Endothelial cell of umbilical vein (primary cell): ENCODE results near the gene CFAP61. TPM values are rescaled to one million over a fixed set of nuclear protein-coding genes. Genes with fewer than 3 reads are reported as not detected.

Experiments
- BruUV-seq: library from RNA; stranded (reverse); fragments of 400-500 nt; replicated peaks from 2 replicates; lab custom pipeline; 2021; lab: Mats Ljungman, UMichigan
- CTCF ChIA-PET: fragments of 300-600, 350-600 bp; sonication (Branson Sonifier 250); formaldehyde crosslinking; loops from one replicate; lab custom pipeline; 2021; ENCODE audit warnings: antibody characterized with exemption, inconsistent platforms; lab: Charles Lee
- POLR2A ChIA-PET: fragments of 300-600, 350-600 bp; sonication (Branson Sonifier 250); formaldehyde crosslinking; loops from one replicate; lab custom pipeline; 2021; ENCODE audit warnings: antibody characterized with exemption, inconsistent platforms; lab: Charles Lee
- DNase-seq: peaks from one replicate; pipeline ENCODE4 v3.0.0-alpha.2; 2011; ENCODE audit warnings: low read depth, low spot score
- FAIRE-seq: peaks from 2 replicates; lab custom pipeline; 2011; peaks lifted over from hg19 to GRCh38; lab: Jason Lieb, UNC
- H2AFZ ChIP-seq: 2 replicates; pipeline ENCODE4 v1.6.0; 2012; ENCODE audit warnings: low read depth, low read length, control low read depth, inconsistent platforms
- H3K27ac ChIP-seq: 2 replicates; pipeline ENCODE4 v1.5.1; 2011; ENCODE audit warnings: low read depth, mild to moderate bottlenecking, control low read depth, low read length, moderate library complexity; ENCODE audit not compliant: insufficient read depth
- H3K27me3 ChIP-seq, 2 experiments: 2 replicates each; pipeline versions ENCODE4 v1.6.0 to v1.6.1; 2011; ENCODE audit warnings: low read length in 2 of 2, mixed read lengths in 1 of 2; ENCODE audit not compliant: control insufficient read depth in 2 of 2, insufficient read depth in 2 of 2
- H3K36me3 ChIP-seq, 2 experiments: 2 replicates in 1 of 2; 3 replicates in 1 of 2; pipeline ENCODE4 v1.5.1; 2011; ENCODE audit warnings: low read length in 2 of 2, mild to moderate bottlenecking in 1 of 2, moderate library complexity in 1 of 2; ENCODE audit not compliant: control insufficient read depth in 2 of 2, insufficient read depth in 2 of 2; ENCODE audit errors: extremely low read depth in 1 of 2
- H3K4me1 ChIP-seq: 3 replicates; pipeline ENCODE4 v1.5.1; 2011; ENCODE audit warnings: mild to moderate bottlenecking, low read length; ENCODE audit not compliant: control insufficient read depth, insufficient read depth; ENCODE audit errors: extremely low read depth
- H3K4me2 ChIP-seq: 2 replicates; pipeline ENCODE4 v1.6.1; 2011; ENCODE audit warnings: low read length, control low read depth, mixed read lengths; ENCODE audit not compliant: insufficient read depth
- H3K4me3 ChIP-seq, 3 experiments: fragments of 200-600 bp in 1 of 3; sonication (generic), shearing (Covaris generic) in 1 of 3; replicated peaks in 1 of 3; 2 replicates each; pipeline ENCODE4 v1.5.1; 2011 to 2016; ENCODE audit warnings: control low read depth in 3 of 3, low read length in 3 of 3, mild to moderate bottlenecking in 2 of 3, inconsistent platforms in 1 of 3, low read depth in 1 of 3, moderate library complexity in 1 of 3; ENCODE audit not compliant: insufficient read depth in 1 of 3
- H3K79me2 ChIP-seq: 2 replicates; pipeline ENCODE4 v1.6.0; 2012; ENCODE audit warnings: low read length, inconsistent platforms; ENCODE audit not compliant: control insufficient read depth, insufficient read depth
- H3K9ac ChIP-seq: replicated peaks from 2 replicates; pipeline ENCODE3; 2011; ENCODE audit warnings: low read length, control low read depth; ENCODE audit not compliant: insufficient read depth; ENCODE audit errors: extremely low read depth
- H3K9me1 ChIP-seq: replicated peaks from 3 replicates; pipeline ENCODE4 v1.6.0; 2011; ENCODE audit warnings: mild to moderate bottlenecking, low read length; ENCODE audit not compliant: control insufficient read depth, insufficient read depth; ENCODE audit errors: extremely low read depth
- H3K9me3 ChIP-seq: replicated peaks from 2 replicates; pipeline ENCODE4 v1.5.1; 2012; ENCODE audit warnings: low read length, inconsistent platforms; ENCODE audit not compliant: control insufficient read depth, insufficient read depth
- H4K20me1 ChIP-seq: replicated peaks from 2 replicates; pipeline ENCODE3; 2011; ENCODE audit warnings: mild to moderate bottlenecking, low read length; ENCODE audit not compliant: control insufficient read depth, insufficient read depth; ENCODE audit errors: extremely low read depth
- FOS ChIP-seq: IDR thresholded peaks from 2 replicates; pipeline ENCODE4 v1.6.1; 2011; ENCODE audit warnings: mild to moderate bottlenecking, low read length, moderate library complexity, borderline replicate concordance; ENCODE audit not compliant: insufficient read depth
- GATA2 ChIP-seq: IDR thresholded peaks from 2 replicates; pipeline ENCODE4 v1.7.0; 2011; ENCODE audit warnings: low read depth, mild to moderate bottlenecking, moderate library complexity, mixed read lengths, low read length; ENCODE audit not compliant: insufficient read length, insufficient read depth
- POLR2A ChIP-seq: IDR thresholded peaks from 2 replicates; pipeline ENCODE4 v1.6.1; 2012; ENCODE audit warnings: low read depth, mild to moderate bottlenecking, control low read depth, low read length
- POLR2AphosphoS5 ChIP-seq: IDR thresholded peaks from 2 replicates; pipeline ENCODE4 v1.6.1; 2012; ENCODE audit warnings: low read depth, mild to moderate bottlenecking, control low read depth, low read length, moderate library complexity; ENCODE audit not compliant: insufficient read depth
- dilution Hi-C: fragments of 300-500 bp; cut with MboI; formaldehyde crosslinking; loops from one replicate; pipeline ENCODE4 v1.15.0; 2019; ENCODE audit warnings: low sequenced_read_pairs; ENCODE audit not compliant: extremely low pct_ligation_motif_present
- intact Hi-C: fragments of 100-400 bp; cut with micrococcal nuclease; formaldehyde crosslinking; loops from one replicate; pipeline ENCODE4 v1.10.0; 2022
- polyA plus RNA-seq, 4 experiments: library from polyadenylated mRNA; depleted of rRNA in 3 of 4; stranded (reverse) in 3 of 4; unstranded in 1 of 4; fragments of >200 nt; gene quantifications; 2 replicates each; pipeline versions ENCODE4 v1.2.1 to v1.2.3, GENCODE V29; 2011 to 2012; ENCODE audit warnings: missing spikeins in 1 of 4
- total RNA-seq: library from RNA; stranded (reverse); gene quantifications from 2 replicates; pipeline ENCODE4 v1.2.3, GENCODE V29; 2021
- TF ChIP-seq, protein P1 (sequence below): IDR thresholded peaks from 2 replicates; pipeline ENCODE4 v1.6.1; 2011; ENCODE audit not compliant: insufficient read depth, insufficient read length
- TF ChIP-seq, protein P2 (sequence below), 2 donors: IDR thresholded peaks; 1 replicate in 1 of 2; 2 replicates in 1 of 2; pipeline ENCODE4 v1.5.1; 2011; ENCODE audit warnings: low read length in 2 of 2, mild to moderate bottlenecking in 2 of 2, moderate library complexity in 2 of 2, control low read depth in 1 of 2, inconsistent platforms in 1 of 2, low read depth in 1 of 2; ENCODE audit not compliant: insufficient read depth in 1 of 2; ENCODE audit errors: extremely low read depth in 1 of 2

Gene CFAP61
- total and polyA plus RNA-seq, 2 donors (not counting 3 experiments of a cell fraction or from before 2014, with no cell fraction given) = not detected

DNA sequence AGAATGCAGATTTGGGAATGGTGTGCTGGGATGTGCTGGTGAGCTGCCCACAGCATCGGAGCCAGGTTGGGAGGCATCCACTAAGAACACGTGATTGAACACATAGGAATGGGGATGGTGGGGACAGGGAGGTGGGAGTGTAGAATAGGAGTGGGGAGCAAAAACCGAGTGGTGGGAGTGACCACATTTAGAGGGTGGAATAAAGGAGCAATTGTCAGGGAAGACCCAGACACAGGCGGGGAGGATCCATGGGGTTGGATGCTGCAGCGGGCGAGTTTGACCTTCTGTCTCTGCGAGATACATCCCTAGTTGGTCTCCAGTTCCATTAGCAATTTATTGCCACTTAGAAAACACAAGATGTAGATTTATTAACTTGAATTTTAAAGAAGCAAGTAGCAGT lies 30.5 kb upstream of the CFAP61 start:
- peaks cover 5% of the 10 kb centered on the region in 2 experiments for H3K36me3 ChIP-seq
- ChIA-PET CTCF (interaction anchor here (0.6 kb wide), 1 partner anchor 10 kb away, joined by 3 read pairs; no protein-coding TSS in a partner anchor), POLR2A (no interaction called here)
- TF ChIP-seq GATA2 (no peak), POLR2AphosphoS5 (no peak)
- TF ChIP-seq, protein P1, sequence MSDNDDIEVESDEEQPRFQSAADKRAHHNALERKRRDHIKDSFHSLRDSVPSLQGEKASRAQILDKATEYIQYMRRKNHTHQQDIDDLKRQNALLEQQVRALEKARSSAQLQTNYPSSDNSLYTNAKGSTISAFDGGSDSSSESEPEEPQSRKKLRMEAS = no peak
- intact Hi-C loops (no loop called here), dilution Hi-C loops (no loop called here)
- no peaks in the 10 kb centered on the region for H3K9me1 ChIP-seq
- H4K20me1 ChIP-seq = peaks cover 2% of the 10 kb centered on the region
- no peak overlapping the region for H2AFZ ChIP-seq
- peaks cover 87% of the 10 kb centered on the region for H3K79me2 ChIP-seq
- no peak overlapping the region for H3K9ac ChIP-seq
- H3K4me2 ChIP-seq = no peak overlapping the region
- H3K27ac ChIP-seq = no peak overlapping the region
- H3K4me3 ChIP-seq = no peak overlapping the region
- H3K4me1 ChIP-seq = peaks cover 8% of the 10 kb centered on the region
- H3K9me3 ChIP-seq = no peaks in the 10 kb centered on the region
- FAIRE-seq = no peak
- DNase-seq = no peak
- no peaks in the 10 kb centered on the region for H3K27me3 ChIP-seq
- no TSS peak for BruUV-seq

DNA sequence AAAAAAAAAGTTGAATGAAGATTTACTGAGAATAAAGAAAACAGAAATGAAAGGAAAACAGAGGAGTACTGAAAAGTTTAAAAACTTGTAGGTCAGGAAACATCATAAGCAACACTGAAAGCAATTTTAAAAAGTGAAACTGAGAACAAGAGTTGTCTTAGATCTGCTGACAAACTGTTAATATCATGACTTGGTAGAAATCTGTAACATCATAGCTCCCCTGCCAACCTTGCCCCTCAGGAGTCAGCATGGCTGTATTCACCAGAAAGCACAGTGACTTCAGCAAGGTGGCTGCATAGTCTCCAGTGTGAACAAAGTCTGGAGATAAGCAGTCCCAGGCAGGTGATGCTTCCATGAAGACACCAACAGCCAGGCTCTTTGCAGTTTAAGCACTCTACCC lies 29.8 kb upstream of the CFAP61 start:
- H3K79me2 ChIP-seq = peaks cover 86% of the 10 kb centered on the region
- DNase-seq (no peak), FAIRE-seq (no peak)
- H3K4me1 ChIP-seq = peaks cover 8% of the 10 kb centered on the region
- intact Hi-C loops = no loop called here
- H3K36me3 ChIP-seq = peaks cover 5 to 11% of the 10 kb centered on the region in 2 experiments
- H3K27me3 ChIP-seq = no peaks in the 10 kb centered on the region
- ChIA-PET POLR2A (no interaction called here), CTCF (no interaction called here)
- no peak overlapping the region for H3K4me2 ChIP-seq
- TF ChIP-seq FOS = no peak
- TF ChIP-seq GATA2 = no peak
- TF ChIP-seq, protein P2, sequence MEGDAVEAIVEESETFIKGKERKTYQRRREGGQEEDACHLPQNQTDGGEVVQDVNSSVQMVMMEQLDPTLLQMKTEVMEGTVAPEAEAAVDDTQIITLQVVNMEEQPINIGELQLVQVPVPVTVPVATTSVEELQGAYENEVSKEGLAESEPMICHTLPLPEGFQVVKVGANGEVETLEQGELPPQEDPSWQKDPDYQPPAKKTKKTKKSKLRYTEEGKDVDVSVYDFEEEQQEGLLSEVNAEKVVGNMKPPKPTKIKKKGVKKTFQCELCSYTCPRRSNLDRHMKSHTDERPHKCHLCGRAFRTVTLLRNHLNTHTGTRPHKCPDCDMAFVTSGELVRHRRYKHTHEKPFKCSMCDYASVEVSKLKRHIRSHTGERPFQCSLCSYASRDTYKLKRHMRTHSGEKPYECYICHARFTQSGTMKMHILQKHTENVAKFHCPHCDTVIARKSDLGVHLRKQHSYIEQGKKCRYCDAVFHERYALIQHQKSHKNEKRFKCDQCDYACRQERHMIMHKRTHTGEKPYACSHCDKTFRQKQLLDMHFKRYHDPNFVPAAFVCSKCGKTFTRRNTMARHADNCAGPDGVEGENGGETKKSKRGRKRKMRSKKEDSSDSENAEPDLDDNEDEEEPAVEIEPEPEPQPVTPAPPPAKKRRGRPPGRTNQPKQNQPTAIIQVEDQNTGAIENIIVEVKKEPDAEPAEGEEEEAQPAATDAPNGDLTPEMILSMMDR (IDR thresholded peaks at IDR 0.05; ENCODE audit: extremely low read depth in 1 of 2, insufficient read depth in 1 of 2, low read depth in 1 of 2, low read length in 2 of 2) = no peak
- no peak for TF ChIP-seq POLR2A
- no peak overlapping the region for H2AFZ ChIP-seq
- no peaks in the 10 kb centered on the region for H3K9me3 ChIP-seq
- H3K9me1 ChIP-seq = no peaks in the 10 kb centered on the region
- BruUV-seq = no TSS peak
- H3K9ac ChIP-seq = no peak overlapping the region
- H3K27ac ChIP-seq = no peak overlapping the region
- H3K4me3 ChIP-seq = no peak overlapping the region
- H4K20me1 ChIP-seq = peaks cover 5% of the 10 kb centered on the region
- dilution Hi-C loops = no loop called here
